LNCAP (cell line): ENCODE measurements around the gene ARL8B.

Experiments
- CTCF ChIP-seq: fragments of 450-650 bp; IDR thresholded peaks from 2 replicates; pipeline ENCODE4 v1.5.1; 2017; ENCODE audit warnings: mild to moderate bottlenecking

The ARL8B gene

GRCh38 chr3:5205165-5205941, 83.3 kb downstream of the ARL8B start:
- no peak for TF ChIP-seq CTCF

GRCh38 chr3:5210926-5211325, 88.8 kb downstream of the ARL8B start:
- TF ChIP-seq CTCF: no peak

- no peak for TF ChIP-seq CTCF
Measured at GRCh38 chr3:5212628-5213573, 90.8 kb downstream of the ARL8B start.

- no peak for TF ChIP-seq CTCF
Measured at GRCh38 chr3:5213574-5213966, 91.5 kb downstream of the ARL8B start.

- TF ChIP-seq CTCF: no peak
Measured at GRCh38 chr3:5214352-5214751, 92.3 kb downstream of the ARL8B start.

GRCh38 chr3:5217824-5218595, 95.9 kb downstream of the ARL8B start:
- no peak for TF ChIP-seq CTCF

GRCh38 chr3:5218815-5219214, 96.7 kb downstream of the ARL8B start:
- TF ChIP-seq CTCF: no peak
